A673 (cell line): Measurements from ENCODE around the gene NSD1. TPM values are rescaled to one million over a fixed set of nuclear protein-coding genes. Genes with fewer than 3 reads are reported as not detected.

Source experiments
- BruUV-seq: library from RNA; stranded (reverse); fragments of 400-500 nt; replicated peaks from 2 replicates; lab custom pipeline; 2021; lab: Mats Ljungman, UMichigan
- CTCF ChIA-PET: fragments of 300-600 bp; sonication (Branson Sonifier 250); formaldehyde crosslinking; loops from one replicate; lab custom pipeline; 2022; ENCODE audit warnings: antibody characterized with exemption; lab: Charles Lee
- POLR2A ChIA-PET: fragments of 300-600 bp; sonication (Branson Sonifier 250); formaldehyde crosslinking; loops from one replicate; lab custom pipeline; 2022; ENCODE audit warnings: antibody characterized with exemption; ENCODE audit not compliant: low non-redundant PET; lab: Charles Lee
- DNase-seq: peaks from one replicate; pipeline ENCODE4 v3.0.0-alpha.2; 2015; ENCODE audit warnings: low spot score
- H3K27ac ChIP-seq: fragments of 200-600 bp; sonication (generic); 2 replicates; pipeline ENCODE4 v1.5.1; 2016; ENCODE audit warnings: mixed run types, low read depth, mild to moderate bottlenecking, mixed read lengths, antibody characterized with exemption, low read length; ENCODE audit not compliant: poor library complexity, severe bottlenecking
- H3K27me3 ChIP-seq: fragments of 200-600 bp; sonication (generic); replicated peaks from 2 replicates; pipeline ENCODE4 v1.6.1; 2017; ENCODE audit warnings: mixed run types, low read depth, mild to moderate bottlenecking, mixed read lengths, antibody characterized with exemption, low read length; ENCODE audit not compliant: insufficient read depth, poor library complexity
- H3K36me3 ChIP-seq: fragments of 200-600 bp; sonication (generic); 2 replicates; pipeline ENCODE4 v1.6.1; 2016; ENCODE audit warnings: mixed run types, mild to moderate bottlenecking, mixed read lengths, antibody characterized with exemption, low read length; ENCODE audit not compliant: insufficient read depth, poor library complexity, severe bottlenecking
- H3K4me1 ChIP-seq: fragments of 200-600 bp; sonication (generic); 2 replicates; pipeline ENCODE4 v1.6.1; 2017; ENCODE audit warnings: mixed run types, mild to moderate bottlenecking, mixed read lengths, antibody characterized with exemption, low read length; ENCODE audit not compliant: insufficient read depth, poor library complexity, severe bottlenecking
- H3K4me3 ChIP-seq: fragments of 200-600 bp; sonication (generic); 2 replicates; pipeline ENCODE4 v1.5.1; 2016; ENCODE audit warnings: low read depth, mixed run types, mild to moderate bottlenecking, mixed read lengths, low read length; ENCODE audit not compliant: poor library complexity, severe bottlenecking
- H3K9me3 ChIP-seq: fragments of 200-600 bp; sonication (generic); 2 replicates; pipeline ENCODE4 v1.6.1; 2016; ENCODE audit warnings: mixed run types, low read depth, mild to moderate bottlenecking, mixed read lengths, antibody characterized with exemption, low read length; ENCODE audit not compliant: poor library complexity, severe bottlenecking
- EZH2 ChIP-seq: fragments of 200-600 bp; sonication (generic); IDR thresholded peaks from 2 replicates; pipeline ENCODE4 v1.6.1; 2017; ENCODE audit warnings: borderline replicate concordance, low read depth, mild to moderate bottlenecking, mixed read lengths, antibody characterized with exemption, low read length; ENCODE audit not compliant: poor library complexity, severe bottlenecking
- intact Hi-C: fragments of 100-400 bp; cut with micrococcal nuclease; formaldehyde crosslinking; loops from one replicate; pipeline ENCODE4 v1.10.0; 2022; ENCODE audit not compliant: unreplicated experiment
- total RNA-seq: library from RNA; stranded (reverse); gene quantifications from 2 replicates; pipeline ENCODE4 v1.2.3, GENCODE V29; 2021
- TF ChIP-seq, protein P1 (sequence below): fragments of 300-800, 200-600 bp; sonication (generic); conservative IDR thresholded peaks from 2 replicates; pipeline ENCODE4 v1.5.1; 2017; ENCODE audit warnings: low read depth, mild to moderate bottlenecking, antibody characterized with exemption, low read length, moderate library complexity, mixed read lengths

Gene NSD1
- total RNA-seq, 1 experiment from 2014 or later = 74.3 TPM

DNA sequence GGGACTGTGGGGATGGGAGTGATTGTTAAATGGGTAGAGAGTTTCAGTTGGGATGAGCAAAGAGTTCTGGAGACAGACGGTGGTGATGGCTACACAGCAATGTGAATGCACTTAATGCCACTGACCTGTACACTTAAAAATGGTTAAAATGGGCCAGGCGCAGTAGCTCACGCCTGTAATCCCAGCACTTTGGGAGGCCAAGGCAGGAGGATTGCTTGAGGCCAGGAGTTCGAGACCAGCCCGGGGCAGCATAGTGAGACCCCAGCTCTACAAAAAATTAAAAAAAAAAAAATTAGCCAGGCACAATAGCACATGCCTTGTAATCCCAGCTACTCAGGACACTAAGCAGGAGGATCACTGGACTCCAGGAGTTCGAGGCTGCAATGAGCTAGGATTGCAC is 210.2 kb downstream of the NSD1 start:
- TF ChIP-seq, protein P1, sequence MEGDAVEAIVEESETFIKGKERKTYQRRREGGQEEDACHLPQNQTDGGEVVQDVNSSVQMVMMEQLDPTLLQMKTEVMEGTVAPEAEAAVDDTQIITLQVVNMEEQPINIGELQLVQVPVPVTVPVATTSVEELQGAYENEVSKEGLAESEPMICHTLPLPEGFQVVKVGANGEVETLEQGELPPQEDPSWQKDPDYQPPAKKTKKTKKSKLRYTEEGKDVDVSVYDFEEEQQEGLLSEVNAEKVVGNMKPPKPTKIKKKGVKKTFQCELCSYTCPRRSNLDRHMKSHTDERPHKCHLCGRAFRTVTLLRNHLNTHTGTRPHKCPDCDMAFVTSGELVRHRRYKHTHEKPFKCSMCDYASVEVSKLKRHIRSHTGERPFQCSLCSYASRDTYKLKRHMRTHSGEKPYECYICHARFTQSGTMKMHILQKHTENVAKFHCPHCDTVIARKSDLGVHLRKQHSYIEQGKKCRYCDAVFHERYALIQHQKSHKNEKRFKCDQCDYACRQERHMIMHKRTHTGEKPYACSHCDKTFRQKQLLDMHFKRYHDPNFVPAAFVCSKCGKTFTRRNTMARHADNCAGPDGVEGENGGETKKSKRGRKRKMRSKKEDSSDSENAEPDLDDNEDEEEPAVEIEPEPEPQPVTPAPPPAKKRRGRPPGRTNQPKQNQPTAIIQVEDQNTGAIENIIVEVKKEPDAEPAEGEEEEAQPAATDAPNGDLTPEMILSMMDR = no peak
- TF ChIP-seq EZH2 = no peak
- H3K27me3 ChIP-seq = no peaks in the 10 kb centered on the region
- intact Hi-C loops = no loop called here
- no TSS peak for BruUV-seq
- ChIA-PET POLR2A (no interaction called here), CTCF (no interaction called here)
- peaks cover 10% of the 10 kb centered on the region for H3K36me3 ChIP-seq
- no peaks in the 10 kb centered on the region for H3K9me3 ChIP-seq
- no peaks in the 10 kb centered on the region for H3K4me1 ChIP-seq
- H3K4me3 ChIP-seq = no peak overlapping the region
- no peak for DNase-seq
- H3K27ac ChIP-seq = no peak overlapping the region

DNA sequence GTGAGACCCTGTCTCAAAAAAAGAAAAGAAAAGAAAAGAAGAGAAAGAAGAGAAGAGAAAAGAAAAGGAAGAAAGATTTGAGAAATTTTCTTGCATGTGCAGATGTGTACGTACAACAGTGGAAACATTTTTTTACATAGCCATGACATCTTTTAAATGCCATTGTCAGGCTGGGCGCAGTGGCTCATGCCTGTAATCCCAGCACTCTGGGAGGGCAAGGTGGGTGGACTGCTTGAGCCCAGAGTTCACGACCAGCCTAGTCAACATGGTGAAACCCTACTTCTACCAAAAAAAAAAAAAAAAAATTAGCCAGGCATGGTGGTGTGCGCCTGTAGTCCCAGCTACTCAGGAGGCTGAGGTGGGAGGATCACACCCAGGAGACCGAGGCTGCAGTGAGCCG is 211.3 kb downstream of the NSD1 start:
- H3K36me3 ChIP-seq = peaks cover 10% of the 10 kb centered on the region
- no peak for DNase-seq
- H3K27ac ChIP-seq = no peak overlapping the region
- POLR2A ChIA-PET = no interaction called here
- peaks cover 5% of the 10 kb centered on the region for H3K4me1 ChIP-seq
- no TSS peak for BruUV-seq
- no peaks in the 10 kb centered on the region for H3K9me3 ChIP-seq
- CTCF ChIA-PET = no interaction called here
- no peaks in the 10 kb centered on the region for H3K27me3 ChIP-seq
- no peak for TF ChIP-seq EZH2
- TF ChIP-seq, protein P1 = no peak
- intact Hi-C loops = no loop called here
- H3K4me3 ChIP-seq = no peak overlapping the region

DNA sequence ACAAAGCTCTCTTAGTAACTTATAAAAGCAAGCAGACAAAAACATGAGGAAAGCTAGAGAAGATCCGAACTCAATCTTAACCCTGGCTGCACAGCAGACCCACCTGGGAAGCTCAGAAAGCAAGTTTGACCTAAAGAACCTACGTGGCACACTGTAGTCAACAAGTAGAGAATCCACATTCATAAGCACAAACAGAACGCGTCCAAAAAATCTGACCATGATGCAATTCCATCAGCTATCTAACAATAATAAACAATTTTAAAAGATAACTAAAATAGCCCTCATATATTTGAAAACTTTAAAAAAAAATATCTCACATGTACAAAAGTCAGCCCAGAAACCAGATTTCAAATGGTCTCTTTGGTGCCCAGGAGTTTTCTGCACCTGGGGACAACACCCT is 213.2 kb downstream of the NSD1 start:
- BruUV-seq = no TSS peak
- H3K4me3 ChIP-seq = no peak overlapping the region
- DNase-seq = no peak
- H3K27ac ChIP-seq = no peak overlapping the region
- peaks cover 10% of the 10 kb centered on the region for H3K36me3 ChIP-seq
- no peak for TF ChIP-seq EZH2
- TF ChIP-seq, protein P1 = no peak
- ChIA-PET CTCF (interaction anchor here (0.6 kb wide), 1 partner anchor 43 kb away, joined by 4 read pairs; no protein-coding TSS in a partner anchor), POLR2A (no interaction called here)
- H3K27me3 ChIP-seq = no peaks in the 10 kb centered on the region
- peaks cover 5% of the 10 kb centered on the region for H3K4me1 ChIP-seq
- intact Hi-C loops = no loop called here
- H3K9me3 ChIP-seq = no peaks in the 10 kb centered on the region
